Hair follicle dermal papilla cell (primary cell): ENCODE data around the gene ASB10. TPM values are rescaled to one million over a fixed set of nuclear protein-coding genes. Genes with fewer than 3 reads are reported as not detected.

Source experiments
- total RNA-seq: library from RNA; depleted of rRNA; stranded (reverse); fragments of >200 nt; gene quantifications from 2 replicates; pipeline ENCODE4 v1.2.3, GENCODE V29; 2012

ASB10 gene
- not detected in 2 replicates for total RNA-seq

GRCh38 chr7:151186640-151187408, at the start of gene ASB10:
ASB10 (minus strand) TSS chr7:151187250; CDS start chr7:151187130, 120 bp downstream.

DNA sequence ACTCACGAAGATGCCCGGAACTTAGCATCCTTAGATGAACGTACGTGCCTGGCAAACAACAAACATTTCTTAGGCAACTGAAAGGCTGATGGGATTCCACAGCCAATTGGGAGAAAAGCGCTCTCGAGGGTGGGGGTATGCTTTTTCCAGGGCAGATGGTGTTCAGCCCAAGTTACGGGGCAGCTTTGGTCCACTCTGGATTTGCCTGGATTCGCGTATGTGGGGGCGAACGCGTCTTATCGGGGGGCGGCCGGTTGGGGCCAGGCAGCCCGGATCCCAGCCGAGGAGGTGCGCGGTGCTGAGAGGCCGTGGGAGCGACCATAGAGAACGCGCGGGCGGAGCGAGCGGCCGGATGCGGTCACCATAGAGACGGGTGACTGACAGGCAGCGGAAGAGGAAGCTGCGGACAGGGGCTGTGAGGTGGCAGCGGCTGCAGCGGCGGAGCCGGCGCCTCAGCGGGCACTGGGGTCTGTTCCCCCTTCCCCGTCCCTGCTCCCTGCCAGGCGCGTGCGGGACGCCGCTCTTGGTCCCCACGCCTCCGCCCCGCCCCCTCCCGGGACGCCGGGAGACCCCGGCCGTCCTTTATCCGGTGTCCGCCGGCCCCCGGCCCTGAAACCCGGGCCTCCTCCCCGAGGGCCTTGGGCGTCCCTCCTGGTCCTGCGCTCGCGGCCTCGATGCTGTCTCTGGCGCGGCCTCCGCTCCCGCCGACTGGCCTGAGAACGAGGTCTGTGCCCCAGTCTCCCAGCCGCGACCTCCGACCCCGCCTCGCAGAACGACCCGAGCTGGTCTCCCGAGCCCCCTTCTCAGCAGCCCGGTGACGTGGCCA, 45.3 kb upstream of the ASB10 start, which contains the start of gene CHPF2:
TSS of gene CHPF2 (plus strand) at position 393 of the 826 bp plus-strand sequence. CDS start 1,529 bp downstream, outside the sequence.

DNA sequence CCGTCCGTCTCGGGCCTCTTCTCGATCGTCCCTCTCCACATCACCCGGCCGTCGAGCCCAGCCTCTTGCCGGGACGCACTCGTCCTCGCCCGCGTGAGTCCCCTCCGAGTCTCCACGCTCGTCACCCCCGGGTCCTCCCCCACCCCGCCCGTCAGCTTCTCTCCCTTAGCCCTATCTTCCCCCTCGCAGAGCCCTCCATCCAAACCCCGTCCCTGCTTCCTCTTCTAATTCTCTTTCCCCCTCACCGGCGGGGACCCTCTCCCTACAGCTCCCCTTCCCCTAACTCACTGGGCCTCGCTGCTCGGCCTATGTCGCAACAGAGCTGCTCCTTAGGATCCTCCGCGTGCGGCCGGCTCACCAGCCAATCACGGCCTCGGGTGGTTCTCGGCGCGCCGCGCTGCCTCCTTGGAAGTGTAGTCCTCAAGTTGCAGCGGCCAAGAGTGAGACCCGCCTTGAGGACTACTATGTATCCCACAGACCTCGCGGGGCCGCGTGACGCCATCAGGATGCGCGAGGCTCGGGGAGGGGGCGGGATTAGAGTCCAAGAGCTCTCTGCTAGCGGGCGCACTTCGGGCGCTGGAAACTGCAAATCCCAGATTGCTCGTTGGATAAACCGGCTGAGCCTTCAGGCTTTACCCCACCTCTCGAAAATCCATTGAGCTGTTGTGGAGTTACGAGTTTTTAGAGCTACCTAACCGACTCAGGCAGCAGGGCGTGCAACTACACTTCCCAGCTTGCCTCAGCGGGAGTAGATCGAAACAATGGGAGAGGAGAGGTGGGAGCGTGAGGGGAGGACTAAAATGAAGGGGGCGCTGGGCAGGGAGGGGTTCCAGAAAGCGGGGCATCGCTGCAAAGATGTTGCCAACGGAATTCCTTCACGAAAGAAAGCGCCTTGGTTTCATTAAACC, 40.1 kb upstream of the ASB10 start, which contains the start of gene ABCF2:
TSS of gene ABCF2 (minus strand) at position 331 of the 908 bp plus-strand sequence. CDS start 747 bp downstream, outside the sequence.

GRCh38 chr7:151210087-151210854, 23.2 kb upstream of the ASB10 start, which contains the start of gene H2BK1:
H2BK1 (minus strand) TSS chr7:151210488; CDS start chr7:151210318, 170 bp downstream.

DNA sequence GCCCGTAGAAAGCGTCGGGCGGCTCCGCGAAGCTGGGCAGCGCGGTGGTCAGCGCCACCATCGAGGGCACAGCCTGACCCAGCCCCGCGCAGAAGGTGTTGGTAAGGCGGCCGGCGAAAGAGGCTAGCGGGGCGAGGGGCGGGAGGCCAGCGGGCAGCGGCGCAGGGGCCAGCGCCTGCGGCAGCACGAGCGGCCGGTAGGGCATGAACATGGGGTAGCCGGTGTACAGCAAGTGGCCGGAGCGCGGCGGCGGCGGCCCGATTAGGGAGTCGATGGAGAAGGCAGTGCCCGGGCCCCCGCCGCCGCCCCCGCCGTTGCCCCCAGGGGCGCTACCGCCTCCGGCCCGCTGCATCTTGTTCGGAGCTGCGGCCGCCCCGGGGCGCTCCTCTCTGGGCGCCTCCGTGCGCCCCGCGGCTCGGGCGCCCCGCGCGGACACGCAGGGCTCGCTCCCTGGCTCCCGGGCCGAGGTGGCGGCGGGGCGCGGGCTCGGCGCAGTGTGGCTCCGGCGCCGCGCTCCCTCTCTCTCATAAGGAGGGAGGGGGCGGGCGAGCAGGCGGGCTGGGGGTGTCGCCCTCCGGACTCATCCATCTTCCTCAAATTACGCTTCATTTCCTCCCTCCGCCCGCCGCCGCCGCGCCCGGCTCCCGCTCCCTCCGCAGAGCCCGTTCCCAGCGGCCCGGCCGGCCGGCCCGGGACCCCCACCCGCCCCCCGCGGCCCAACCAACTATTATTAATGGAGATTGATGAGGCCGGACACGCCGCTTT, 19.7 kb downstream of the ASB10 start, which contains the start of gene GBX1:
TSS of gene GBX1 (minus strand) at position 498 of the 765 bp plus-strand sequence. CDS start at position 352, 146 bp downstream.

Other genes with a start within 250 kb of the ASB10 start
- 0.16 TPM in 1 of 2 replicates, not detected in the other for gene KCNH2, start 208.9 kb downstream of the ASB10 start, total RNA-seq
- 1.5 and 3.9 TPM in 2 replicates for gene NOS3, start 196.2 kb downstream of the ASB10 start, total RNA-seq
- gene ATG9B, start 162.8 kb downstream of the ASB10 start, total RNA-seq, result under 0.01 and 0.16 TPM in 2 replicates
- 33.9 and 37.3 TPM in 2 replicates for gene ABCB8, start 158.8 kb downstream of the ASB10 start, total RNA-seq
- gene ASIC3, start 138.7 kb downstream of the ASB10 start, total RNA-seq, result 0.12 and 0.16 TPM in 2 replicates
- gene CDK5, start 129.4 kb downstream of the ASB10 start, total RNA-seq, result 12.2 and 12.4 TPM in 2 replicates
- gene SLC4A2, start 127.7 kb downstream of the ASB10 start, total RNA-seq, result 69.2 and 82.3 TPM in 2 replicates
- gene FASTK, start 106.4 kb downstream of the ASB10 start, total RNA-seq, result 134 and 135 TPM in 2 replicates
- gene TMUB1, start 103.8 kb downstream of the ASB10 start, total RNA-seq, result 18.3 and 24.5 TPM in 2 replicates
- gene AGAP3, start 100.8 kb downstream of the ASB10 start, total RNA-seq, result 42.9 and 73.5 TPM in 2 replicates
- not detected in 2 replicates for gene GBX1, start 19.6 kb downstream of the ASB10 start, total RNA-seq
- not detected in 2 replicates for gene H2BK1, start 23.2 kb upstream of the ASB10 start, total RNA-seq
- 56.0 and 57.3 TPM in 2 replicates for gene ABCF2, start 40.0 kb upstream of the ASB10 start, total RNA-seq
- 94.7 and 105 TPM in 2 replicates for gene CHPF2, start 45.2 kb upstream of the ASB10 start, total RNA-seq
- 46.2 and 52.7 TPM in 2 replicates for gene SMARCD3, start 61.4 kb upstream of the ASB10 start, total RNA-seq
- 35.0 and 38.7 TPM in 2 replicates for gene NUB1, start 154.6 kb upstream of the ASB10 start, total RNA-seq
- gene WDR86, start 222.8 kb upstream of the ASB10 start, total RNA-seq, result 0.24 and 1.1 TPM in 2 replicates